HepG2 (cell line): ENCODE data around the gene SMARCA4. TPM values are rescaled to one million over a fixed set of nuclear protein-coding genes. Genes with fewer than 3 reads are reported as not detected.

Experiments
- DNMT3B ChIP-seq: conservative IDR thresholded peaks from 2 replicates; pipeline ENCODE4 v1.6.1; 2016; ENCODE audit warnings: missing biosample characterization, control low read depth
- DR1 ChIP-seq: sonication (generic); formaldehyde crosslinking; IDR thresholded peaks from 2 replicates; pipeline ENCODE4 v1.8.0; 2021; ENCODE audit warnings: mild to moderate bottlenecking, missing genetic modification reagents, inconsistent platforms
- EP300 ChIP-seq, 3 experiments: sonication (generic) in 1 of 3; formaldehyde crosslinking in 1 of 3; IDR thresholded peaks; 2 replicates each; pipeline versions ENCODE4 v1.5.1 to v1.6.1; 2011 to 2020; ENCODE audit warnings: low read depth in 2 of 3, low read length in 2 of 3, borderline replicate concordance in 1 of 3, improper control_type of control experiment in 1 of 3, mild to moderate bottlenecking in 1 of 3, missing genetic modification reagents in 1 of 3, moderate library complexity in 1 of 3
- HMG20A ChIP-seq: IDR thresholded peaks from 2 replicates; pipeline ENCODE4 v1.6.1; 2016; ENCODE audit warnings: borderline replicate concordance
- MIXL1 ChIP-seq: IDR thresholded peaks from 2 replicates; pipeline ENCODE4 v1.6.1; 2016
- NFYC ChIP-seq: IDR thresholded peaks from 2 replicates; pipeline ENCODE4 v1.6.1; 2016; ENCODE audit warnings: missing genetic modification reagents, missing compliant biosample characterization
- NR2F2 ChIP-seq: IDR thresholded peaks from 2 replicates; pipeline ENCODE4 v1.6.1; 2012; ENCODE audit warnings: low read depth, inconsistent platforms, borderline replicate concordance
- SIN3B ChIP-seq: fragments of 150-350 bp; IDR thresholded peaks from 2 replicates; pipeline ENCODE4 v1.6.1; 2014; ENCODE audit warnings: low read length
- TAF1 ChIP-seq: sonication (generic); formaldehyde crosslinking; IDR thresholded peaks from 2 replicates; pipeline ENCODE4 v1.4.0; 2020; ENCODE audit warnings: missing genetic modification reagents
- ZFP36L1 ChIP-seq: sonication (generic); formaldehyde crosslinking; IDR thresholded peaks from 2 replicates; pipeline ENCODE4 v1.8.0; 2022; ENCODE audit warnings: mild to moderate bottlenecking, missing genetic modification reagents, moderate library complexity
- ZFYVE20 ChIP-seq: sonication (generic); formaldehyde crosslinking; IDR thresholded peaks from 2 replicates; pipeline ENCODE4 v1.8.0; 2023; ENCODE audit warnings: low read depth, mild to moderate bottlenecking, moderate library complexity, missing genetic modification reagents, borderline replicate concordance
- ZKSCAN8 ChIP-seq: IDR thresholded peaks from 2 replicates; pipeline ENCODE4 v1.6.1; 2016; ENCODE audit warnings: borderline replicate concordance, missing genetic modification reagents, missing compliant biosample characterization
- ZNF121 ChIP-seq: sonication (generic); formaldehyde crosslinking; IDR thresholded peaks from 2 replicates; pipeline ENCODE4 v1.5.0; 2020; ENCODE audit warnings: mild to moderate bottlenecking, missing genetic modification reagents
- ZNF317 ChIP-seq: sonication (generic); formaldehyde crosslinking; IDR thresholded peaks from 2 replicates; pipeline ENCODE4 v1.5.0; 2020; ENCODE audit warnings: mild to moderate bottlenecking, missing genetic modification reagents
- ZNF430 ChIP-seq: sonication (generic); formaldehyde crosslinking; IDR thresholded peaks from 2 replicates; pipeline ENCODE4 v1.9.0; 2021; ENCODE audit warnings: mild to moderate bottlenecking, missing genetic modification reagents
- ZNF451 ChIP-seq: sonication (generic); formaldehyde crosslinking; IDR thresholded peaks from 2 replicates; pipeline ENCODE4 v1.5.0; 2020; ENCODE audit warnings: mild to moderate bottlenecking, missing genetic modification reagents
- ZNF563 ChIP-seq: sonication (generic); formaldehyde crosslinking; IDR thresholded peaks from 2 replicates; pipeline ENCODE4 v1.8.0; 2022; ENCODE audit warnings: mild to moderate bottlenecking, moderate library complexity, missing genetic modification reagents
- polyA plus RNA-seq, 8 experiments: library from polyadenylated mRNA; depleted of rRNA in 3 of 8; stranded (reverse) in 7 of 8; unstranded in 1 of 8; fragments of >200 nt; fragmentation: Illumina TruSeq in 4 of 8; extraction: Trizol in 4 of 8; gene quantifications; 2 replicates each; pipeline versions ENCODE4 v1.2.1 to v1.2.3, GENCODE V29; 2011 to 2016; ENCODE audit warnings: low read depth in 4 of 8, missing spikeins in 1 of 8, mixed read lengths in 1 of 8; ENCODE audit not compliant: insufficient read depth in 1 of 8
- total RNA-seq, 5 experiments: library from RNA; depleted of rRNA; stranded (reverse); fragments of >200 nt; fragmentation: Illumina TruSeq; extraction: Trizol; gene quantifications; 2 replicates each; pipeline ENCODE4 v1.2.3, GENCODE V29; 2016; ENCODE audit warnings: low read depth in 1 of 5
- TF ChIP-seq, protein P1 (sequence below): sonication (generic); formaldehyde crosslinking; IDR thresholded peaks from 2 replicates; pipeline ENCODE4 v1.5.1; 2020; ENCODE audit warnings: missing genetic modification reagents, mild to moderate bottlenecking, borderline replicate concordance
- TF ChIP-seq, protein P2 (sequence below), 2 experiments: sonication (generic) in 1 of 2; formaldehyde crosslinking in 1 of 2; IDR thresholded peaks; 2 replicates each; pipeline versions ENCODE4 v1.4.0 to v1.6.1; 2018 to 2020; ENCODE audit warnings: missing genetic modification reagents in 2 of 2, borderline replicate concordance in 1 of 2, low read depth in 1 of 2, mild to moderate bottlenecking in 1 of 2, missing biosample characterization in 1 of 2
- TF ChIP-seq, protein P3 (sequence below): IDR thresholded peaks from 2 replicates; pipeline ENCODE4 v1.6.1; 2016; ENCODE audit warnings: low read depth, borderline replicate concordance
- TF ChIP-seq, protein P4 (sequence below): fragments of 450-650 bp; IDR thresholded peaks from 2 replicates; pipeline ENCODE4 v1.6.1; 2016
- TF ChIP-seq, protein P5 (sequence below): sonication (generic); formaldehyde crosslinking; IDR thresholded peaks from 2 replicates; pipeline ENCODE4 v1.5.0; 2020; ENCODE audit warnings: missing genetic modification reagents

Gene SMARCA4
- total and polyA plus RNA-seq, 2 of the 13 experiments (the other 11 are each of a cell fraction or from before 2014, with no cell fraction given), result 25.4 to 45.9 TPM

DNA sequence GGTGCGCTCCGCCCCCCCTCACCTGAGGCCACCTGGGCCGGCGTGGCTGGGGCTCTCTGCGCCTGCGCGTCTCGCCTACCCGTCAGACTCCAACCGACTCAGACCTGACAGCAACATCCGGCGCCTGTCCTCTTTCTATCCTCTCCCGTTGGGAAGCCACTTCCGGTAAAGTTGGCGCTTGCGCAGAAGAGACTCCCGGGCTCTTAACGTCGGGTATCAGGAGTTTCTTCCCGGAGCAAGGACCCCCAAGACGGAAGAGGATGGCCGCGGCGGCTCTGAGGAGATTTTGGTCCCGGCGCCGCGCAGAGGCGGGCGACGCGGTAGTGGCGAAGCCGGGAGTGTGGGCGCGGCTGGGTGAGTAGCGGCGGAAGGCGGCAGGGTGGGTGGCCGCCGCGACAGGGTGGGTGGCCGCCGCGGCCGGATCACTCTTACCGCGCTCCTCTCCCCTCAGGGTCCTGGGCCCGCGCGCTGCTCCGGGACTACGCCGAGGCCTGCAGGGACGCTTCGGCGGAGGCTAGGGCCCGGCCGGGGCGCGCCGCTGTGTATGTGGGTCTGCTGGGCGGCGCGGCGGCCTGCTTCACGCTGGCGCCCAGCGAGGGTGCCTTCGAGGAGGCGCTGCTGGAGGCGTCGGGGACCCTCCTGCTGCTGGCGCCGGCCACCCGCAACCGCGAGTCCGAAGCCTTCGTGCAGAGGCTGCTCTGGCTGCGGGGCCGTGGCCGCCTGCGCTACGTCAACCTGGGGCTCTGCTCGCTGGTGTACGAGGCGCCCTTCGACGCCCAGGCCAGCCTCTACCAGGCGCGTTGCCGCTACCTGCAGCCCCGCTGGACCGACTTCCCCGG is 32.0 kb upstream of the SMARCA4 start, which contains the start of the genes TIMM29 and YIPF2 (continued):
- TF ChIP-seq, protein P1, sequence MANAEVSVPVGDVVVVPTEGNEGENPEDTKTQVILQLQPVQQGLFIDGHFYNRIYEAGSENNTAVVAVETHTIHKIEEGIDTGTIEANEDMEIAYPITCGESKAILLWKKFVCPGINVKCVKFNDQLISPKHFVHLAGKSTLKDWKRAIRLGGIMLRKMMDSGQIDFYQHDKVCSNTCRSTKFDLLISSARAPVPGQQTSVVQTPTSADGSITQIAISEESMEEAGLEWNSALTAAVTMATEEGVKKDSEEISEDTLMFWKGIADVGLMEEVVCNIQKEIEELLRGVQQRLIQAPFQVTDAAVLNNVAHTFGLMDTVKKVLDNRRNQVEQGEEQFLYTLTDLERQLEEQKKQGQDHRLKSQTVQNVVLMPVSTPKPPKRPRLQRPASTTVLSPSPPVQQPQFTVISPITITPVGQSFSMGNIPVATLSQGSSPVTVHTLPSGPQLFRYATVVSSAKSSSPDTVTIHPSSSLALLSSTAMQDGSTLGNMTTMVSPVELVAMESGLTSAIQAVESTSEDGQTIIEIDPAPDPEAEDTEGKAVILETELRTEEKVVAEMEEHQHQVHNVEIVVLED (CRISPR knock-in tag), result peak; percentile 72; the same call in 1 of the 2 replicates
- peak; percentile 94 for TF ChIP-seq SIN3B
- TF ChIP-seq, protein P2, sequence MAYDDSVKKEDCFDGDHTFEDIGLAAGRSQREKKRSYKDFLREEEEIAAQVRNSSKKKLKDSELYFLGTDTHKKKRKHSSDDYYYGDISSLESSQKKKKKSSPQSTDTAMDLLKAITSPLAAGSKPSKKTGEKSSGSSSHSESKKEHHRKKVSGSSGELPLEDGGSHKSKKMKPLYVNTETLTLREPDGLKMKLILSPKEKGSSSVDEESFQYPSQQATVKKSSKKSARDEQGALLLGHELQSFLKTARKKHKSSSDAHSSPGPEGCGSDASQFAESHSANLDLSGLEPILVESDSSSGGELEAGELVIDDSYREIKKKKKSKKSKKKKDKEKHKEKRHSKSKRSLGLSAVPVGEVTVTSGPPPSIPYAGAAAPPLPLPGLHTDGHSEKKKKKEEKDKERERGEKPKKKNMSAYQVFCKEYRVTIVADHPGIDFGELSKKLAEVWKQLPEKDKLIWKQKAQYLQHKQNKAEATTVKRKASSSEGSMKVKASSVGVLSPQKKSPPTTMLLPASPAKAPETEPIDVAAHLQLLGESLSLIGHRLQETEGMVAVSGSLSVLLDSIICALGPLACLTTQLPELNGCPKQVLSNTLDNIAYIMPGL (CRISPR knock-in tag; IDR thresholded peaks at IDR 0.05; ENCODE audit: borderline replicate concordance in 1 of 2, low read depth in 1 of 2), result peak; percentile 87 to 92; a peak in 3 of 4 replicates
- TF ChIP-seq ZNF451 (CRISPR knock-in tag), result peak; percentile 76; the same call in 1 of the 2 replicates
- peak; percentile 76; the same call in 1 of the 2 replicates for TF ChIP-seq DNMT3B
- TF ChIP-seq ZNF121 (CRISPR knock-in tag), result no peak
- peak; percentile 49; the same call in 1 of the 2 replicates for TF ChIP-seq NFYC
- peak; percentile 69; the same call in 1 of the 2 replicates for TF ChIP-seq ZKSCAN8 (CRISPR knock-in tag)
- TF ChIP-seq HMG20A (CRISPR knock-in tag), result no peak
- TF ChIP-seq ZFYVE20 (CRISPR knock-in tag), result 0 out of 2 replicates have a peak, but pooled peaks have one; percentile 26
- peak; percentile 52; the same call in 1 of the 2 replicates for TF ChIP-seq ZNF317 (CRISPR knock-in tag)
- TF ChIP-seq, protein P3, sequence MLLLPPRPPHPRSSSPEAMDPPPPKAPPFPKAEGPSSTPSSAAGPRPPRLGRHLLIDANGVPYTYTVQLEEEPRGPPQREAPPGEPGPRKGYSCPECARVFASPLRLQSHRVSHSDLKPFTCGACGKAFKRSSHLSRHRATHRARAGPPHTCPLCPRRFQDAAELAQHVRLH (CRISPR knock-in tag), result peak; percentile 73; the same call in 1 of the 2 replicates
- TF ChIP-seq DR1, result peak; percentile 33; the same call in 1 of the 2 replicates
- peak; percentile 76 for TF ChIP-seq TAF1
- TF ChIP-seq, protein P4, sequence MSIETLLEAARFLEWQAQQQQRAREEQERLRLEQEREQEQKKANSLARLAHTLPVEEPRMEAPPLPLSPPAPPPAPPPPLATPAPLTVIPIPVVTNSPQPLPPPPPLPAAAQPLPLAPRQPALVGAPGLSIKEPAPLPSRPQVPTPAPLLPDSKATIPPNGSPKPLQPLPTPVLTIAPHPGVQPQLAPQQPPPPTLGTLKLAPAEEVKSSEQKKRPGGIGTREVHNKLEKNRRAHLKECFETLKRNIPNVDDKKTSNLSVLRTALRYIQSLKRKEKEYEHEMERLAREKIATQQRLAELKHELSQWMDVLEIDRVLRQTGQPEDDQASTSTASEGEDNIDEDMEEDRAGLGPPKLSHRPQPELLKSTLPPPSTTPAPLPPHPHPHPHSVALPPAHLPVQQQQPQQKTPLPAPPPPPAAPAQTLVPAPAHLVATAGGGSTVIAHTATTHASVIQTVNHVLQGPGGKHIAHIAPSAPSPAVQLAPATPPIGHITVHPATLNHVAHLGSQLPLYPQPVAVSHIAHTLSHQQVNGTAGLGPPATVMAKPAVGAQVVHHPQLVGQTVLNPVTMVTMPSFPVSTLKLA, result peak; percentile 60
- peak; percentile 93 for TF ChIP-seq ZNF430
- TF ChIP-seq, protein P5, sequence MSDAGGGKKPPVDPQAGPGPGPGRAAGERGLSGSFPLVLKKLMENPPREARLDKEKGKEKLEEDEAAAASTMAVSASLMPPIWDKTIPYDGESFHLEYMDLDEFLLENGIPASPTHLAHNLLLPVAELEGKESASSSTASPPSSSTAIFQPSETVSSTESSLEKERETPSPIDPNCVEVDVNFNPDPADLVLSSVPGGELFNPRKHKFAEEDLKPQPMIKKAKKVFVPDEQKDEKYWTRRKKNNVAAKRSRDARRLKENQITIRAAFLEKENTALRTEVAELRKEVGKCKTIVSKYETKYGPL, result no peak; the same call in 1 of the 2 replicates
- TF ChIP-seq ZFP36L1, result peak; percentile 89; the same call in 1 of the 2 replicates
- TF ChIP-seq MIXL1, result peak; percentile 63; the same call in 1 of the 2 replicates
- TF ChIP-seq ZNF563 (CRISPR knock-in tag), result no peak
- peak; percentile 49; the same call in 1 of the 2 replicates for TF ChIP-seq NR2F2
- peak in 1 of 2 experiments; percentile 41; a peak in 2 of 4 replicates for TF ChIP-seq EP300 (IDR thresholded peaks at IDR 0.05; ENCODE audit: low read depth in 2 of 2, low read length in 2 of 2)
- no peak for TF ChIP-seq EP300 (CRISPR knock-in tag; IDR thresholded peaks at IDR 0.05; ENCODE audit: borderline replicate concordance)
